HG03097 (cell line): ENCODE measurements around the gene BAZ1B.
"Not testable (repeated sequence)": the region's sequence is repeated elsewhere in the genome, so short reads cannot be mapped to it uniquely, and the experiment has no call there.

Experiments used
- ATAC-seq: cut with Tn5 transposase; IDR thresholded peaks from one replicate; pipeline ENCODE4 v1.9.1; 2021; ENCODE audit not compliant: unreplicated experiment, low FRiP score

Gene BAZ1B

GRCh38 chr7:73448609-73449008 is 73.5 kb downstream of the BAZ1B start:
- ATAC-seq = no peak

GRCh38 chr7:73447121-73447733 is 74.9 kb downstream of the BAZ1B start:
- ATAC-seq = no peak

GRCh38 chr7:73446682-73447081 is 75.4 kb downstream of the BAZ1B start:
- ATAC-seq = no peak

- no peak for ATAC-seq
Measured at GRCh38 chr7:73443548-73444255, 78.4 kb downstream of the BAZ1B start.

- no peak for ATAC-seq
Measured at GRCh38 chr7:73442903-73443500, 79.1 kb downstream of the BAZ1B start.

GRCh38 chr7:73442222-73442902 is 79.7 kb downstream of the BAZ1B start:
- ATAC-seq = no peak

- no peak for ATAC-seq
Measured at GRCh38 chr7:73439410-73439704, 82.7 kb downstream of the BAZ1B start.

GRCh38 chr7:73438547-73439409 is 83.3 kb downstream of the BAZ1B start:
- ATAC-seq = no peak

GRCh38 chr7:73437621-73438416 is 84.3 kb downstream of the BAZ1B start:
- ATAC-seq = no peak

- no peak for ATAC-seq
Measured at GRCh38 chr7:73437091-73437490, 85.0 kb downstream of the BAZ1B start.

- ATAC-seq = no peak
Measured at GRCh38 chr7:73436031-73436929, 85.8 kb downstream of the BAZ1B start.

- ATAC-seq = no peak
Measured at GRCh38 chr7:73435471-73436009, 86.6 kb downstream of the BAZ1B start.

- ATAC-seq = no peak
Measured at GRCh38 chr7:73434701-73435069, 87.4 kb downstream of the BAZ1B start.

- ATAC-seq = no peak
Measured at GRCh38 chr7:73433924-73434700, 88.0 kb downstream of the BAZ1B start.

GRCh38 chr7:73432676-73433075 is 89.4 kb downstream of the BAZ1B start:
- no peak for ATAC-seq

GRCh38 chr7:73431041-73431835 is 90.9 kb downstream of the BAZ1B start:
- ATAC-seq = no peak

- not testable (repeated sequence) for ATAC-seq
Measured at GRCh38 chr7:73430540-73430939, 91.6 kb downstream of the BAZ1B start.
